MCF 10A (cell line): Measurements from ENCODE around the gene SLX4IP. TPM values are rescaled to one million over a fixed set of nuclear protein-coding genes. Genes with fewer than 3 reads are reported as not detected.
A peak's percentile ranks its signal among the peaks of the same experiment; 100 is the strongest.

ENCODE experiments used
- BruUV-seq: library from RNA; stranded (reverse); fragments of 400-500 nt; replicated peaks from 2 replicates; lab custom pipeline; 2021; lab: Mats Ljungman, UMichigan
- CTCF ChIA-PET: fragments of 300-600 bp; sonication (Branson Sonifier 250); formaldehyde crosslinking; extraction: SDS; loops from one replicate; lab custom pipeline; 2021; ENCODE audit warnings: antibody characterized with exemption, inconsistent platforms; lab: Yijun Ruan, JAX
- POLR2A ChIA-PET: fragments of 300-600, 350-650 bp; sonication (Branson Sonifier 250); formaldehyde crosslinking; extraction: SDS; loops from one replicate; lab custom pipeline; 2020; ENCODE audit warnings: antibody characterized with exemption, inconsistent platforms; lab: Yijun Ruan, JAX
- DNase-seq: peaks from one replicate; pipeline ENCODE4 v3.0.0-alpha.2; 2018; ENCODE audit not compliant: unreplicated experiment
- H3K27ac Mint-ChIP-seq: one replicate; pipeline ENCODE4 v1.8.0; 2022; ENCODE audit warnings: mild to moderate bottlenecking, low read depth, mixed read lengths; ENCODE audit not compliant: unreplicated experiment
- H3K27me3 Mint-ChIP-seq: one replicate; pipeline ENCODE4 v1.8.0; 2022; ENCODE audit warnings: mixed read lengths; ENCODE audit not compliant: insufficient read depth, unreplicated experiment
- H3K36me3 Mint-ChIP-seq: one replicate; pipeline ENCODE4 v1.8.0; 2022; ENCODE audit warnings: mild to moderate bottlenecking, moderate library complexity, mixed read lengths; ENCODE audit not compliant: insufficient read depth, unreplicated experiment
- H3K4me1 Mint-ChIP-seq: one replicate; pipeline ENCODE4 v1.8.0; 2022; ENCODE audit warnings: mixed read lengths; ENCODE audit not compliant: insufficient read depth, unreplicated experiment
- H3K4me3 Mint-ChIP-seq: one replicate; pipeline ENCODE4 v1.8.0; 2022; ENCODE audit warnings: mild to moderate bottlenecking, moderate library complexity, mixed read lengths; ENCODE audit not compliant: unreplicated experiment
- H3K9me3 Mint-ChIP-seq: one replicate; pipeline ENCODE4 v1.8.0; 2022; ENCODE audit warnings: mixed read lengths; ENCODE audit not compliant: unreplicated experiment
- intact Hi-C: fragments of 100-400 bp; cut with micrococcal nuclease; formaldehyde crosslinking; loops from 2 replicates; pipeline ENCODE4 v1.14.1; 2022
- total RNA-seq: library from RNA; stranded (reverse); gene quantifications from 2 replicates; pipeline ENCODE4 v1.2.3, GENCODE V29; 2022
- TF ChIP-seq, protein P1 (sequence below): fragments of 200-600 bp; IDR thresholded peaks from one replicate; pipeline ENCODE4 v1.8.0; 2022; ENCODE audit warnings: antibody characterized with exemption, mild to moderate bottlenecking; ENCODE audit not compliant: unreplicated experiment

SLX4IP gene
- total RNA-seq, 1 experiment from 2014 or later, result 11.2 TPM

DNA sequence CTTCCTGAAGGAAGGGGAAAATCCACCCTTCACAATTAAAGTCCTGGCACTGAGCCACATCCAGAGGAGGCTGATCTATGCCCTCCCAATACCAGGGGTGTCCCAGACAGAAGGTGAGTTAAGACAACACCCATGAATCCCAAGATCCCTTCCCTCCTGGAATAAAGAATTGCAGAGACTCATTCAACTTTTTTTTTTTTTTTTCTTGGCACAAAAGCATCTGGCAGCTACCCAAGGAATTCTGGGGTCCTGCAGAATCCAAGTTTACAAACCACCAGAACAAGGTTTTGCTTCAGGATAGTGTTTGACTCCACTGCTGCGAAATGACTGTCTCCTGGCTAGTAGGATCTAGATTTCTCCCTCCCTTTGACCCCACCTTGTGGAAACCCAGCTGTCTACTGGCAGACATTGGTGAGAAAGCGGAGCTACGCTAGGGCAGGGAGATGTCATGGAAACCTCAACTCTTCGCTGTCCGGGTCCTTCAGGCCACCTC is 201.3 kb downstream of the SLX4IP start:
- H3K27me3 Mint-ChIP-seq, result no peaks in the 10 kb centered on the region
- peaks cover 44% of the 10 kb centered on the region for H3K4me1 Mint-ChIP-seq
- BruUV-seq, result no TSS peak
- intact Hi-C loops, result no loop called here
- peak; percentile 90 for DNase-seq
- H3K4me3 Mint-ChIP-seq, result peak overlapping the region; percentile 29
- peaks cover 43% of the 10 kb centered on the region for H3K36me3 Mint-ChIP-seq
- TF ChIP-seq, protein P1, sequence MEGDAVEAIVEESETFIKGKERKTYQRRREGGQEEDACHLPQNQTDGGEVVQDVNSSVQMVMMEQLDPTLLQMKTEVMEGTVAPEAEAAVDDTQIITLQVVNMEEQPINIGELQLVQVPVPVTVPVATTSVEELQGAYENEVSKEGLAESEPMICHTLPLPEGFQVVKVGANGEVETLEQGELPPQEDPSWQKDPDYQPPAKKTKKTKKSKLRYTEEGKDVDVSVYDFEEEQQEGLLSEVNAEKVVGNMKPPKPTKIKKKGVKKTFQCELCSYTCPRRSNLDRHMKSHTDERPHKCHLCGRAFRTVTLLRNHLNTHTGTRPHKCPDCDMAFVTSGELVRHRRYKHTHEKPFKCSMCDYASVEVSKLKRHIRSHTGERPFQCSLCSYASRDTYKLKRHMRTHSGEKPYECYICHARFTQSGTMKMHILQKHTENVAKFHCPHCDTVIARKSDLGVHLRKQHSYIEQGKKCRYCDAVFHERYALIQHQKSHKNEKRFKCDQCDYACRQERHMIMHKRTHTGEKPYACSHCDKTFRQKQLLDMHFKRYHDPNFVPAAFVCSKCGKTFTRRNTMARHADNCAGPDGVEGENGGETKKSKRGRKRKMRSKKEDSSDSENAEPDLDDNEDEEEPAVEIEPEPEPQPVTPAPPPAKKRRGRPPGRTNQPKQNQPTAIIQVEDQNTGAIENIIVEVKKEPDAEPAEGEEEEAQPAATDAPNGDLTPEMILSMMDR, result no peak
- H3K27ac Mint-ChIP-seq, result peak overlapping the region; percentile 85
- CTCF ChIA-PET, result interaction anchor here (0.6 to 5.3 kb wide), 27 partner anchors 9 to 790 kb away, joined by 3 to 23 read pairs (median 5); no protein-coding TSS in a partner anchor
- no peaks in the 10 kb centered on the region for H3K9me3 Mint-ChIP-seq
- POLR2A ChIA-PET, result interaction anchor here (0.6 to 6.6 kb wide), 32 partner anchors 8 to 791 kb away, joined by 3 to 51 read pairs (median 5); partner anchors contain the start of genes JAG1, MKKS and SLX4IP

GRCh38 chr20:10637031-10637559 is 202.0 kb downstream of the SLX4IP start:
- intact Hi-C loops, result no loop called here
- no peaks in the 10 kb centered on the region for H3K27me3 Mint-ChIP-seq
- BruUV-seq, result no TSS peak
- DNase-seq, result peak; percentile 92
- H3K4me3 Mint-ChIP-seq, result peak overlapping the region; percentile 29
- TF ChIP-seq, protein P1, result no peak
- POLR2A ChIA-PET, result interaction anchor here (0.6 to 6.6 kb wide), 33 partner anchors 8 to 752 kb away, joined by 3 to 51 read pairs (median 5); partner anchors contain the start of genes JAG1, MKKS and SLX4IP
- H3K9me3 Mint-ChIP-seq, result no peaks in the 10 kb centered on the region
- peak overlapping the region; percentile 85 for H3K27ac Mint-ChIP-seq
- peaks cover 50% of the 10 kb centered on the region for H3K36me3 Mint-ChIP-seq
- CTCF ChIA-PET, result interaction anchor here (0.6 to 5.3 kb wide), 29 partner anchors 9 to 790 kb away, joined by 3 to 23 read pairs (median 5); no protein-coding TSS in a partner anchor
- H3K4me1 Mint-ChIP-seq, result peaks cover 44% of the 10 kb centered on the region

- DNase-seq, result no peak
- intact Hi-C loops, result no loop called here
- Mint-ChIP-seq H3K27me3 (no peaks in the 10 kb centered on the region), H3K27ac (peak overlapping the region; percentile 85), H3K36me3 (peaks cover 55% of the 10 kb centered on the region), H3K4me1 (peaks cover 44% of the 10 kb centered on the region), H3K4me3 (peak overlapping the region; percentile 29), H3K9me3 (no peaks in the 10 kb centered on the region)
- no TSS peak for BruUV-seq
- ChIA-PET POLR2A (interaction anchor here (0.7 to 6.6 kb wide), 23 partner anchors 9 to 636 kb away, joined by 3 to 51 read pairs (median 8); partner anchors contain the start of genes JAG1, MKKS and SLX4IP), CTCF (interaction anchor here (0.6 to 5.3 kb wide), 19 partner anchors 8 to 665 kb away, joined by 3 to 23 read pairs (median 5); no protein-coding TSS in a partner anchor)
- TF ChIP-seq, protein P1, result no peak
These were observed 202.5 kb downstream of the SLX4IP start for GRCh38 chr20:10637563-10637962.

GRCh38 chr20:10639077-10639736 is 204.1 kb downstream of the SLX4IP start:
- H3K36me3 Mint-ChIP-seq, result peaks cover 68% of the 10 kb centered on the region
- H3K4me1 Mint-ChIP-seq, result peaks cover 44% of the 10 kb centered on the region
- no peak overlapping the region for H3K4me3 Mint-ChIP-seq
- ChIA-PET POLR2A (interaction anchor here (0.6 to 6.6 kb wide), 13 partner anchors 11 to 607 kb away, joined by 3 to 51 read pairs (median 7); partner anchors contain the start of genes JAG1, MKKS and SLX4IP), CTCF (interaction anchor here (0.6 to 5.3 kb wide), 11 partner anchors 10 to 1752 kb away, joined by 3 to 19 read pairs (median 4); no protein-coding TSS in a partner anchor)
- H3K9me3 Mint-ChIP-seq, result no peaks in the 10 kb centered on the region
- H3K27ac Mint-ChIP-seq, result no peak overlapping the region
- no peaks in the 10 kb centered on the region for H3K27me3 Mint-ChIP-seq
- intact Hi-C loops, result no loop called here
- TF ChIP-seq, protein P1, result no peak
- no peak for DNase-seq
- BruUV-seq, result no TSS peak
